Measurements from ENCODE around the gene EIF4H. TPM values are rescaled to one million over a fixed set of nuclear protein-coding genes. Genes with fewer than 3 reads are reported as not detected.

Gene EIF4H
- total and polyA plus RNA-seq, 9 of the 15 experiments (the other 6 are each of a cell fraction or from before 2014, with no cell fraction given), result 11.0 to 435 (median 319) TPM

GRCh38 chr7:74223711-74224510 is 49.8 kb downstream of the EIF4H start:
- Histone ChIP-seq H3K36me3 (ENCODE audit: control insufficient read depth, insufficient read depth, low read length) (peaks cover 31% of the 10 kb centered on the region; the same call in 2 of the 3 replicates), H3K4me1 (replicated peaks in 1 of 2; ENCODE audit: control insufficient read depth in 2 of 2, insufficient read depth in 2 of 2, low read length in 2 of 2) (peaks cover 0 to 24% of the 10 kb centered on the region in 2 experiments; a peak in 3 of 5 replicates), H3K4me2 (ENCODE audit: insufficient read depth, low read length) (no peak overlapping the region), H3K9me1 (ENCODE audit: control insufficient read depth, insufficient read depth, low read length) (no peaks in the 10 kb centered on the region), H3K79me2 (ENCODE audit: control insufficient read depth, insufficient read depth, low read length) (no peaks in the 10 kb centered on the region), H3K27ac (ENCODE audit: extremely low read depth, low read depth, low read length) (no peak overlapping the region), H3K9me3 (replicated peaks; ENCODE audit: control insufficient read depth, insufficient read depth, low read depth, low read length) (no peaks in the 10 kb centered on the region), H4K20me1 (replicated peaks; ENCODE audit: control insufficient read depth, insufficient read depth, low read length) (peaks cover 4% of the 10 kb centered on the region; the same call in 1 of the 2 replicates), H3K9ac (ENCODE audit: insufficient read depth in 1 of 2, low read depth in 2 of 2, low read length in 2 of 2) (no peak overlapping the region; a peak in 1 of 4 replicates), H2AFZ (ENCODE audit: low read depth, low read length) (no peak overlapping the region), H3K27me3 (ENCODE audit: control insufficient read depth in 2 of 2, insufficient read depth in 2 of 2, low read length in 2 of 2) (no peaks in the 10 kb centered on the region), H3K4me3 (no peak overlapping the region)
- no peak for DNase-seq (ENCODE audit: extremely low read depth in 1 of 4, low spot score in 3 of 4)
- POLR2A ChIA-PET, result interaction anchor here (1.1 to 1.2 kb wide), 2 partner anchors 13 to 18 kb away, joined by 3 to 5 read pairs; no protein-coding TSS in a partner anchor
- intact Hi-C loops (cut with micrococcal nuclease), result no loop called here
- CTCF ChIA-PET (ENCODE audit: low intra/inter-chr PET ratio), result no interaction called here
- in situ Hi-C loops (cut with MboI), result no loop called here
- no TSS peak for BruUV-seq (replicated peaks)
- 62% methylated on average over 18 of the region's 18 CpGs for WGBS (ENCODE audit: insufficient coverage, low coverage, missing lambda C conversion rate)
- no peak for ATAC-seq
- FAIRE-seq, result no peak
- TF ChIP-seq ATF7 (IDR thresholded peaks at IDR 0.05), result no peak
- no peak for TF ChIP-seq RFX1 (IDR thresholded peaks at IDR 0.05)
- no peak for TF ChIP-seq RREB1 (CRISPR knock-in tag; IDR thresholded peaks at IDR 0.05)
- no peak for TF ChIP-seq MAX (CRISPR knock-in tag; IDR thresholded peaks at IDR 0.05)
- TF ChIP-seq ELK1 (CRISPR knock-in tag; IDR thresholded peaks at IDR 0.05), result no peak
- TF ChIP-seq NUFIP1 (IDR thresholded peaks at IDR 0.05; ENCODE audit: partially characterized antibody), result no peak
- TF ChIP-seq MECOM (CRISPR knock-in tag; IDR thresholded peaks at IDR 0.05), result no peak
- no peak for TF ChIP-seq HDAC6 (IDR thresholded peaks at IDR 0.05; ENCODE audit: low read depth, low read length)
- TF ChIP-seq POLR2G (IDR thresholded peaks at IDR 0.05; ENCODE audit: low read depth, low read length), result peak; percentile 61
- TF ChIP-seq MLLT1 (IDR thresholded peaks at IDR 0.05), result no peak

Data from K562 (cell line).